NCI-H748 (cell line): ENCODE results near the gene ZCCHC4.

Experiments
- DNase-seq: peaks from one replicate; lab custom pipeline; 2025; ENCODE audit not compliant: unreplicated experiment; lab: John Stamatoyannopoulos, UW

ZCCHC4 gene

DNA sequence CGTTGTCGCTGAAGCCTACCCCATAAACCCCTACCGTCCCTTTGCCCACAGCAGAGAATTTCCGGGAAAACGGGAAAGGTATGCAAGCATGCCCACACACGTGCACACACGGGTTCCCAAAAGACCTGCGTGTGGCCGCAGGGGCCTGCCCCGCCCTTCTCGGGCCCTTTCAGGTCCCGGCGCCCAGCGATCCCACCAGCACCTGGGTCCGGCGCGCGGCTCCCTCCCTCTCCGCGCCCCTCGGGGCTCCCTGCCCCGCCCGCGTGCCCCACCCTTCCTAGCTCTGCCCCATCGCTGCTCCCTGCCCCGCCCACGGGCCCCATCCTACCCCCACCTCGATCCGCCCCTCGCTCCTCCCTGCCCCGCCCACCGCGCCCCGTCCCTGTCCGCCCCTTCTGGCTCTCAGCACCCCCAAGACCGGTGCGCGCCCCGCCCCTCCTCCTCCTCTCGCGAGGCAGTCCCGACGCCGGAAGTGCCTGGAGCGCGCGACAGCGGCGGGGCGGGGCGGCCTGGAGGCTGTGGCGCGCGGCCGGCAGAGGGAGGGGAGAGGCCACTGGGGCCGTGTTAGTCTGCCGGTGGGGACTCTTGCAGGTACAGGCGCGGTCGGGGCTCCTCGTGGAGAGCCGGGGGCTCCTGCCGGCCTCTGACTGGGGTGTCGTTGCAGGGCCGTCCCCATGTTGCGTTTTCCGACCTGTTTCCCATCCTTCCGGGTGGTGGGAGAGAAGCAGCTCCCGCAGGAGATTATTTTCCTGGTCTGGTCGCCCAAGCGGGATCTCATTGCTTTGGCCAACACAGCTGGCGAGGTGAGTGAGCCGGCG, 64.4 kb downstream of the ZCCHC4 start, which contains the start of gene ANAPC4:
ANAPC4 (plus strand) TSS at position 510 of the 818 bp plus-strand sequence; CDS start at position 675, 165 bp downstream.
- peak; percentile 91 for DNase-seq

GRCh38 chr4:25377572-25378436, 65.2 kb downstream of the ZCCHC4 start:
- peak; percentile 16 for DNase-seq

GRCh38 chr4:25378437-25378743, 65.8 kb downstream of the ZCCHC4 start:
- no peak for DNase-seq

DNA sequence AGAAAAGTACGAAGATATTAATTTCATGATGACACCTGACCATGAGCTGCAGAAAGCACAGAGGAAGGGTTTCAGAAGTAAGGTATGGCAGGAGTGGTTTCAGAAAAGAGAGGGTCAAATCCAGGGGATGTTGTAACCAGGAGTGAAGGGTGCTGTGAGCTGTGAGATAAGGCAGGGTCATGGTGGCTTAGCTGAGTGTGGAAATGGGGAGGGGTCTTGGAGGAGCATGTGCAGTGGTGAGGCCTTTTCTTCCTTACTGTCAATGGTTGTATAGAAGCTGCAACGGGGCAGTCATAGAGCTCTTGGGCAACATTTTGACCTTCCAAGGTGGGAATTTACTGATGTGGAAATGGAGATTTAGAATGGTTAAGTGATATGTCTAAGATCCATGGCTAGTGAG, 67.0 kb downstream of the ZCCHC4 start:
- DNase-seq = no peak

GRCh38 chr4:25383647-25384046, 71.1 kb downstream of the ZCCHC4 start:
- DNase-seq = no peak

- DNase-seq = no peak
These were observed 74.4 kb downstream of the ZCCHC4 start for GRCh38 chr4:25386926-25387325.

DNA sequence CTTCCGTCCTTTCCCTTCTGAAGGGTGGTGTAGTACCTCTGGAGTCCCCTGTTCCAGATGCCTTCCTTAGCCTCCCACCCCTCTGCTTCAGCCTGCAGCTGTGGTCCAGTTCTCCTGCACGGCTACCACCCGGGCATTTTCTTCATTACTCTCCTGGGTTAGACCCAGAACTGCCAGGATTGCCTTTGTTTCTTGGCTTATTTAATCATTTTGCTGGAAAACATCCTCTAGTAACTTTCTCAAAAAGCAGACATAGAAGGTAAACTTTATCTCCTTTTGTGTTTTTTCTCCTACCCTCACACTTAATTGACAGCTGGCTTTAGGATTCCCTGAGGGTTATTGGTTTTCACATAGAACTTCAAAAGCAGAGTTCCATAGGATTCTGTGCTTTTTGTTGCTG, 84.7 kb downstream of the ZCCHC4 start:
- no peak for DNase-seq

GRCh38 chr4:25399510-25399909, 86.9 kb downstream of the ZCCHC4 start:
- DNase-seq = no peak

- DNase-seq = no peak
These were observed 88.5 kb downstream of the ZCCHC4 start for GRCh38 chr4:25401066-25401465.

- no peak for DNase-seq
These were observed 89.9 kb downstream of the ZCCHC4 start for GRCh38 chr4:25402521-25402920.

DNA sequence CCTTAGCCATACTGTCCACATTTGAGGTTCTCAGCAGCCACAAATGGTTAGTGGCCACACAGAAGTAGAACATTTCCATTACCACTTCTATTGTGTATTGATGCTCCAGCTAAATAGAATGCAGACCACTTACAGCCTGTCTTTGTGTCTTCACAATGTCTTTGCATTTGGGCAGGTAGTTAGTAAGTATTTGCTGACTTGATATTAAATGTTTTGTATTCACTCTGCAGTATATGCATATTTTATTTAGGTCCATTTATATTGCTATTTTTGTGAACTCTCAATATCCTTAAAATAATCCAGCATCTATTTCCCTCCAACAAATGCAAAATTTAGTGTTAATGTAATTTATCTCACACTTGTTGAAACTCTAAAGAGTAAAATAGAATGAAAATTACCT, 91.1 kb downstream of the ZCCHC4 start:
- no peak for DNase-seq

DNA sequence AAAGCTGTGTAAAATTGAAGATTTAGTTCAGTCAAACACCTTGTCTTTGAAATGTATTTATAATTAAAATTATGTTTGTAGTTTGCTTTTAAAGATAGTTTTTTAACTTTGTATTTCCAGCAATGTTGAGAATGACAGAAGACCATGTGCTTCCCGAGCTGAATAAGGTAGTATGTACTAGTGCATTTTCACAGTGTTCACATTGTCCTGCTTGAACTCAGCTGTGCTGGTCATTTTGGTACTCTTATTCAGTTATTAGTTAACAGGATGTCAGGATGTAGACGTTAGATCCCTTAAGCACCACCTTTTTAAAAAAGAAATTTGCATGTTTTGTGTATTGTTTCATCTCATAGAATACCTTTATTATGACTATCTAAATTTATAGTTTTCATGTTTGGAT, 92.9 kb downstream of the ZCCHC4 start:
- DNase-seq = no peak

- DNase-seq = no peak
These were observed 93.6 kb downstream of the ZCCHC4 start for GRCh38 chr4:25406081-25406692.

DNA sequence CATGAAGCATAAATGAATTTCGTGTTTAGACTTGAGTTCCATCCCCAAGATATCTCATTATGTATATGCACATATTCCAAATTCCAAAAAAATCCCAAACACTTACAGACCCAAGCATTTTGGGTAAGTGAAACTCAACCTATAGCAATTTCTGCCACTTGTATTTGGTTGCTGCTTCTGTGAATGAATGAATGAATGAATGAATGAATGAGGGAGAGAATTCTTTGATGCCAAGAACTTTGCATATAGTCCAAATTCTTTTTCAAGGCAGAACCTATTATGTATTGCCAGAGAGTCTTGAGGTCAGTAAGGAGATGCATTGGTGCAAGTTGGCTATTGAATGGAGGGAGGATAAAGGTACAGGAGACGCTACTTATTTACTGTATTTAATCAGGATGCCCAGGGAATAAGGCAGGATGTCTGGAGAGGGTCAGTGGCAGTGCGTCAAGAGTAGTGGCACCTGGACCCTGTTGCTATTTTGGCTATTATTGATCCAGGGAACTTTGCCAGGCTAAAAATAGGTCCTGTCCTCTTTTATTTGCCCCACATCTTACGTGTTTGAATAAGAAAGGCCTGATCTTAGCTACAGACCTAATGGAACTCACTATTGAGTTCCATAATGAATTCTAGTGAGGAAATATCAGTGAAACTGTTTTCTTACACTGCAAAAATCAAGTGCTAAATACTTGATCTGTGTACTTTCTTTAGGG, 98.4 kb downstream of the ZCCHC4 start:
- DNase-seq = no peak

DNA sequence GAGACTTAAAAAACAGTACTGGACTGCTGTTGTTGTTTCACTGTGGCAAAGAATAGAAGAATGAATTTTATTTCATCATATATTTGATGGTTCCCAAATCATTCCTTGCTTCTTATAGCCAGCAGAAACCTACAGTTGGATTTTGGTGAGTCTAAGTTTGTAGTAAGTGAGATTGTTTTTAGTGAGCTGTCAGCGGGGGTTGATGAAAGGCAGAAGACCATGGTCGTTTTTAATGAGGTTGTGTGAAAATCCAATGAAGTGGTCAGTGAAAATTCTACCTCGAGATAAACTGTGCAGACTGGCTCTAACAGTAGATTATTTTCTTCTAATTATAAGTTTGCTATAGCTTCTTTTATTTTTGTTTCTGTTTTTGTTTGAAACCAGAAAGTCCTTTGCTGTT, 100.7 kb downstream of the ZCCHC4 start:
- no peak for DNase-seq

- DNase-seq = no peak
These were observed 104.4 kb downstream of the ZCCHC4 start for GRCh38 chr4:25417014-25417413.
